Activated CD4-positive, alpha-beta T cell treated with anti-CD3 and anti-CD28 coated beads, Interleukin-2, amount 50 U/mL, for 4 hours (primary cell): ENCODE data around the gene PDE6D.
"Not testable (repeated sequence)": the region's sequence is repeated elsewhere in the genome, so short reads cannot be mapped to it uniquely, and the experiment has no call there.

Experiments used
- DNase-seq, 2 experiments: peaks; one replicate each; pipeline ENCODE4 v3.0.0-alpha.2; 2020

Gene PDE6D

GRCh38 chr2:231769170-231770136 is 11.6 kb downstream of the PDE6D start:
- no peak for DNase-seq

GRCh38 chr2:231765496-231765929 is 15.6 kb downstream of the PDE6D start:
- no peak for DNase-seq

- DNase-seq: no peak
These were observed 16.3 kb downstream of the PDE6D start for GRCh38 chr2:231764760-231765159.

GRCh38 chr2:231764124-231764523 is 17.0 kb downstream of the PDE6D start:
- no peak for DNase-seq

- DNase-seq: no peak
These were observed 19.3 kb downstream of the PDE6D start for GRCh38 chr2:231761735-231762134.

GRCh38 chr2:231752061-231752460 is 29.0 kb downstream of the PDE6D start:
- DNase-seq: no peak

- no peak for DNase-seq
These were observed 29.9 kb downstream of the PDE6D start for GRCh38 chr2:231751042-231751815.

GRCh38 chr2:231749016-231749415 is 32.1 kb downstream of the PDE6D start:
- DNase-seq: not testable (repeated sequence)

- DNase-seq: not testable (repeated sequence)
These were observed 32.8 kb downstream of the PDE6D start for GRCh38 chr2:231748153-231748896.

- DNase-seq: no peak
These were observed 35.6 kb downstream of the PDE6D start for GRCh38 chr2:231745303-231746038.

- DNase-seq: no peak
These were observed 37.5 kb downstream of the PDE6D start for GRCh38 chr2:231743376-231744116.

- DNase-seq: no peak
These were observed 43.3 kb downstream of the PDE6D start for GRCh38 chr2:231737761-231738160.

GRCh38 chr2:231732604-231733003 is 48.5 kb downstream of the PDE6D start:
- DNase-seq: no peak

- no peak for DNase-seq
These were observed 53.5 kb downstream of the PDE6D start for GRCh38 chr2:231727621-231728020.

GRCh38 chr2:231726276-231726675 is 54.8 kb downstream of the PDE6D start:
- no peak for DNase-seq

GRCh38 chr2:231725476-231725875 is 55.6 kb downstream of the PDE6D start:
- no peak for DNase-seq

GRCh38 chr2:231722721-231723307 is 58.3 kb downstream of the PDE6D start:
- no peak for DNase-seq

GRCh38 chr2:231720987-231721966 is 59.8 kb downstream of the PDE6D start:
- DNase-seq: no peak

GRCh38 chr2:231720292-231720986 is 60.6 kb downstream of the PDE6D start:
- DNase-seq: no peak
